Measurements from ENCODE around the gene FLNB.

FLNB gene

DNA sequence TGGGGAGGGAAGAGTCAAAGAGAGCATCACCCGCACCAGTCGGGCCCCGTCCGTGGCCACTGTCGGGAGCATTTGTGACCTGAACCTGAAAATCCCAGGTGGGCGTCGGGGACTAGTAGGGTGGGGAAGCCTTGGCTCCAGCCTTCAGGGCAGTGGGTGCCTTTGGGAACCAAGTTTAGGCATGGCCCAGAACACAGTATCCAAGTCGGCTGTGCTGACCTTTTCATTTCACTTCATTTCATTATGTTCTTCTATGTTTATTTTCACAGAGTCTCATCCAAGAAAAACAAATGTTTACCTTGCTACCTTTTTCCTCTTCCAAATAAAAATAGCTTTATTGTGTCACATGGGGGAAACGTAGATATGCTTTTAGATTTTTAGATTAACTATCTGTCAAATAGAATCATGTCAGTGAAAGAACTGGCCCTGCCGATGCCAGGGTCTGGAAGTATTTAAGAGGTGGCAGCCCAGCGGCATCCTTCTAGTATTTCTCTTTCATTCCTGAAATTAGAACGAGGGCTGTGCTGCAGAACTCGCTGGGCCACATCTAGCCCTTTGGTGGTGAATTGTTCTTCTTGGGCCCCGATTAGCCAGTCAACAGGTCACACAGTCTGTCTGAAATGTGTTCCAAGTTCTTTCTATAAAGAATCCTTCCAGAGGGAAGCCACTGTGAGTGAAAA, 142.0 kb downstream of the FLNB start (continued):
- TF ChIP-seq ZNF292 (tag by site-specific recombination; IDR thresholded peaks at IDR 0.05; ENCODE audit: borderline replicate concordance, low read depth) (no peak), ZNF350 (tag by site-specific recombination; IDR thresholded peaks at IDR 0.05) (no peak), MZF1 (tag by site-specific recombination; IDR thresholded peaks at IDR 0.05; ENCODE audit: borderline replicate concordance) (no peak), ZNF302 (tag by site-specific recombination; IDR thresholded peaks at IDR 0.05; ENCODE audit: low read depth) (no peak)
- TF ChIP-seq, protein P1, sequence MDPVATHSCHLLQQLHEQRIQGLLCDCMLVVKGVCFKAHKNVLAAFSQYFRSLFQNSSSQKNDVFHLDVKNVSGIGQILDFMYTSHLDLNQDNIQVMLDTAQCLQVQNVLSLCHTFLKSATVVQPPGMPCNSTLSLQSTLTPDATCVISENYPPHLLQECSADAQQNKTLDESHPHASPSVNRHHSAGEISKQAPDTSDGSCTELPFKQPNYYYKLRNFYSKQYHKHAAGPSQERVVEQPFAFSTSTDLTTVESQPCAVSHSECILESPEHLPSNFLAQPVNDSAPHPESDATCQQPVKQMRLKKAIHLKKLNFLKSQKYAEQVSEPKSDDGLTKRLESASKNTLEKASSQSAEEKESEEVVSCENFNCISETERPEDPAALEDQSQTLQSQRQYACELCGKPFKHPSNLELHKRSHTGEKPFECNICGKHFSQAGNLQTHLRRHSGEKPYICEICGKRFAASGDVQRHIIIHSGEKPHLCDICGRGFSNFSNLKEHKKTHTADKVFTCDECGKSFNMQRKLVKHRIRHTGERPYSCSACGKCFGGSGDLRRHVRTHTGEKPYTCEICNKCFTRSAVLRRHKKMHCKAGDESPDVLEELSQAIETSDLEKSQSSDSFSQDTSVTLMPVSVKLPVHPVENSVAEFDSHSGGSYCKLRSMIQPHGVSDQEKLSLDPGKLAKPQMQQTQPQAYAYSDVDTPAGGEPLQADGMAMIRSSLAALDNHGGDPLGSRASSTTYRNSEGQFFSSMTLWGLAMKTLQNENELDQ (tag by site-specific recombination; IDR thresholded peaks at IDR 0.05; ENCODE audit: low read depth): no peak

DNA sequence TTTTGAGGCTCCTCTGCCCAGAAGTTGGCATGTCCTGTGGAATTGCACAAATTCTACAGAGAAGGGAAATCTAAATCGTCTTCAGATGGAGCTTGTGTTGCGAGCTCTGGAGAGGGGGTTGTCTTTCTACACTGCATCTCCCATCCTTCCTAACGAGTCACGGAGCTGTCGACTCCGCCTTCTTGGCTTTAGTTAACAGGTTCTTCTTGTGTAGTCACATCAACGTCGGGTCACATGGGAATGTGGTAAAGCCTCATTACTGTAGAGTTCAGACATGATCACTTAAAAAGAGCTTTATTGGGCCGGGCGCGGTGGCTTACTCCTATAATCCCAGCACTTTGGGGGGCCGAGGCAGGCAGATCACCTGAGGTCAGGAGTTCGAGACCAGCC, 142.6 kb downstream of the FLNB start:
- ChIA-PET POLR2A (no interaction called here), CTCF (no interaction called here)
- no peak overlapping the region for H3K27ac ChIP-seq (ENCODE audit: extremely low read depth, low read depth, low read length)
- H3K4me1 ChIP-seq (ENCODE audit: control insufficient read depth, insufficient read depth, low read length): no peaks in the 10 kb centered on the region
- H3K36me3 ChIP-seq (ENCODE audit: control insufficient read depth in 2 of 2, insufficient read depth in 1 of 2, low read length in 2 of 2): peaks cover 0 to 90% of the 10 kb centered on the region in 2 experiments; a peak in 1 of 3 replicates
- TF ChIP-seq ZNF664 (tag by site-specific recombination; IDR thresholded peaks at IDR 0.05) (no peak), ZNF600 (tag by site-specific recombination; IDR thresholded peaks at IDR 0.05) (no peak), ZNF366 (tag by site-specific recombination; conservative IDR thresholded peaks at IDR 0.05) (no peak), ZNF274 (IDR thresholded peaks at IDR 0.05; ENCODE audit: low read length) (no peak), ZNF274 (tag by site-specific recombination; IDR thresholded peaks at IDR 0.05; ENCODE audit: borderline replicate concordance) (no peak), ZNF169 (tag by site-specific recombination; IDR thresholded peaks at IDR 0.05) (no peak), ZNF394 (tag by site-specific recombination; IDR thresholded peaks at IDR 0.05; ENCODE audit: borderline replicate concordance) (no peak), KLF10 (tag by site-specific recombination; IDR thresholded peaks at IDR 0.05) (no peak), ZFHX2 (tag by site-specific recombination; conservative IDR thresholded peaks at IDR 0.05) (no peak), SCRT2 (tag by site-specific recombination; IDR thresholded peaks at IDR 0.05) (no peak), ZBTB1 (tag by site-specific recombination; IDR thresholded peaks at IDR 0.05) (no peak), GFI1B (tag by site-specific recombination; IDR thresholded peaks at IDR 0.05) (no peak), ZNF510 (tag by site-specific recombination; IDR thresholded peaks at IDR 0.05; ENCODE audit: insufficient replicate concordance) (no peak), MEIS1 (CRISPR knock-in tag; IDR thresholded peaks at IDR 0.05; ENCODE audit: borderline replicate concordance) (no peak), ZNF544 (tag by site-specific recombination; IDR thresholded peaks at IDR 0.05) (no peak)
- TF ChIP-seq, protein P2, sequence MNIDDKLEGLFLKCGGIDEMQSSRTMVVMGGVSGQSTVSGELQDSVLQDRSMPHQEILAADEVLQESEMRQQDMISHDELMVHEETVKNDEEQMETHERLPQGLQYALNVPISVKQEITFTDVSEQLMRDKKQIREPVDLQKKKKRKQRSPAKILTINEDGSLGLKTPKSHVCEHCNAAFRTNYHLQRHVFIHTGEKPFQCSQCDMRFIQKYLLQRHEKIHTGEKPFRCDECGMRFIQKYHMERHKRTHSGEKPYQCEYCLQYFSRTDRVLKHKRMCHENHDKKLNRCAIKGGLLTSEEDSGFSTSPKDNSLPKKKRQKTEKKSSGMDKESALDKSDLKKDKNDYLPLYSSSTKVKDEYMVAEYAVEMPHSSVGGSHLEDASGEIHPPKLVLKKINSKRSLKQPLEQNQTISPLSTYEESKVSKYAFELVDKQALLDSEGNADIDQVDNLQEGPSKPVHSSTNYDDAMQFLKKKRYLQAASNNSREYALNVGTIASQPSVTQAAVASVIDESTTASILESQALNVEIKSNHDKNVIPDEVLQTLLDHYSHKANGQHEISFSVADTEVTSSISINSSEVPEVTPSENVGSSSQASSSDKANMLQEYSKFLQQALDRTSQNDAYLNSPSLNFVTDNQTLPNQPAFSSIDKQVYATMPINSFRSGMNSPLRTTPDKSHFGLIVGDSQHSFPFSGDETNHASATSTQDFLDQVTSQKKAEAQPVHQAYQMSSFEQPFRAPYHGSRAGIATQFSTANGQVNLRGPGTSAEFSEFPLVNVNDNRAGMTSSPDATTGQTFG (tag by site-specific recombination; IDR thresholded peaks at IDR 0.05; ENCODE audit: borderline replicate concordance): no peak
- TF ChIP-seq, protein P3, sequence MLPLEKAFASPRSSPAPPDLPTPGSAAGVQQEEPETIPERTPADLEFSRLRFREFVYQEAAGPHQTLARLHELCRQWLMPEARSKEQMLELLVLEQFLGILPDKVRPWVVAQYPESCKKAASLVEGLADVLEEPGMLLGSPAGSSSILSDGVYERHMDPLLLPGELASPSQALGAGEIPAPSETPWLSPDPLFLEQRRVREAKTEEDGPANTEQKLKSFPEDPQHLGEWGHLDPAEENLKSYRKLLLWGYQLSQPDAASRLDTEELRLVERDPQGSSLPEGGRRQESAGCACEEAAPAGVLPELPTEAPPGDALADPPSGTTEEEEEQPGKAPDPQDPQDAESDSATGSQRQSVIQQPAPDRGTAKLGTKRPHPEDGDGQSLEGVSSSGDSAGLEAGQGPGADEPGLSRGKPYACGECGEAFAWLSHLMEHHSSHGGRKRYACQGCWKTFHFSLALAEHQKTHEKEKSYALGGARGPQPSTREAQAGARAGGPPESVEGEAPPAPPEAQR (tag by site-specific recombination; IDR thresholded peaks at IDR 0.05): no peak
- TF ChIP-seq, protein P4, sequence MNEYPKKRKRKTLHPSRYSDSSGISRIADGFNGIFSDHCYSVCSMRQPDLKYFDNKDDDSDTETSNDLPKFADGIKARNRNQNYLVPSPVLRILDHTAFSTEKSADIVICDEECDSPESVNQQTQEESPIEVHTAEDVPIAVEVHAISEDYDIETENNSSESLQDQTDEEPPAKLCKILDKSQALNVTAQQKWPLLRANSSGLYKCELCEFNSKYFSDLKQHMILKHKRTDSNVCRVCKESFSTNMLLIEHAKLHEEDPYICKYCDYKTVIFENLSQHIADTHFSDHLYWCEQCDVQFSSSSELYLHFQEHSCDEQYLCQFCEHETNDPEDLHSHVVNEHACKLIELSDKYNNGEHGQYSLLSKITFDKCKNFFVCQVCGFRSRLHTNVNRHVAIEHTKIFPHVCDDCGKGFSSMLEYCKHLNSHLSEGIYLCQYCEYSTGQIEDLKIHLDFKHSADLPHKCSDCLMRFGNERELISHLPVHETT (tag by site-specific recombination; IDR thresholded peaks at IDR 0.05): no peak
- no peak overlapping the region for H3K4me3 ChIP-seq (ENCODE audit: low read depth, low read length)
- no peaks in the 10 kb centered on the region for H3K9me3 ChIP-seq (ENCODE audit: control insufficient read depth, insufficient read depth, low read depth, low read length)

All from HEK293 (cell line).